Measurements from ENCODE around the gene SPRY1.

Gene SPRY1

GRCh38 chr4:123393721-123394120 is 2.9 kb upstream of the SPRY1 start:
- TF ChIP-seq EP300 (IDR thresholded peaks at IDR 0.05; ENCODE audit: borderline replicate concordance) (no peak), TCF12 (IDR thresholded peaks at IDR 0.05; ENCODE audit: low read depth) (no peak), TEAD4 (IDR thresholded peaks at IDR 0.05) (no peak), REST (IDR thresholded peaks at IDR 0.05; ENCODE audit: low read depth) (no peak), MAX (IDR thresholded peaks at IDR 0.05) (no peak), EGR1 (IDR thresholded peaks at IDR 0.05) (no peak), FOXM1 (IDR thresholded peaks at IDR 0.05; ENCODE audit: borderline replicate concordance, low read depth) (no peak), CREB1 (IDR thresholded peaks at IDR 0.05; ENCODE audit: low read depth) (no peak), CEBPB (IDR thresholded peaks at IDR 0.05) (no peak), NFIC (IDR thresholded peaks at IDR 0.05) (no peak), ZBTB7A (IDR thresholded peaks at IDR 0.05; ENCODE audit: low read depth) (no peak)

GRCh38 chr4:123397144-123398065 is 810 bp downstream of the SPRY1 start:
- TF ChIP-seq YY1 (IDR thresholded peaks at IDR 0.05; ENCODE audit: low read depth) (no peak), MAX (IDR thresholded peaks at IDR 0.05) (peak; percentile 86)

GRCh38 chr4:123398066-123398852 is 1.7 kb downstream of the SPRY1 start:
- no peak for TF ChIP-seq YY1 (IDR thresholded peaks at IDR 0.05; ENCODE audit: low read depth)
- no peak for TF ChIP-seq CREB1 (IDR thresholded peaks at IDR 0.05; ENCODE audit: low read depth)
- no peak for TF ChIP-seq REST (IDR thresholded peaks at IDR 0.05; ENCODE audit: low read depth)
- no peak for TF ChIP-seq USF1 (IDR thresholded peaks at IDR 0.05)
- TF ChIP-seq CEBPB (IDR thresholded peaks at IDR 0.05): no peak
- no peak for TF ChIP-seq FOXM1 (IDR thresholded peaks at IDR 0.05; ENCODE audit: borderline replicate concordance, low read depth)
- TF ChIP-seq TEAD4 (IDR thresholded peaks at IDR 0.05): no peak
- TF ChIP-seq RAD21 (IDR thresholded peaks at IDR 0.05; ENCODE audit: low read depth): peak; percentile 16; the same call in 1 of the 2 replicates
- no peak for TF ChIP-seq TAF1 (IDR thresholded peaks at IDR 0.05; ENCODE audit: low read depth)
- peak; percentile 32; the same call in 1 of the 2 replicates for TF ChIP-seq MAX (IDR thresholded peaks at IDR 0.05)

GRCh38 chr4:123398853-123399626 is 2.4 kb downstream of the SPRY1 start:
- TF ChIP-seq EP300 (IDR thresholded peaks at IDR 0.05; ENCODE audit: borderline replicate concordance): no peak; the same call in 1 of the 2 replicates
- no peak for TF ChIP-seq TAF1 (IDR thresholded peaks at IDR 0.05; ENCODE audit: low read depth)
- no peak for TF ChIP-seq TEAD4 (IDR thresholded peaks at IDR 0.05)
- no peak for TF ChIP-seq CREB1 (IDR thresholded peaks at IDR 0.05; ENCODE audit: low read depth)
- TF ChIP-seq RAD21 (IDR thresholded peaks at IDR 0.05; ENCODE audit: low read depth): peak; percentile 33; the same call in 1 of the 2 replicates

GRCh38 chr4:123399627-123400358 is 3.2 kb downstream of the SPRY1 start:
- TF ChIP-seq NFIC (IDR thresholded peaks at IDR 0.05) (no peak), USF1 (IDR thresholded peaks at IDR 0.05) (no peak), REST (IDR thresholded peaks at IDR 0.05; ENCODE audit: low read depth) (no peak), CREB1 (IDR thresholded peaks at IDR 0.05; ENCODE audit: low read depth) (no peak), MAX (IDR thresholded peaks at IDR 0.05) (no peak), FOXM1 (IDR thresholded peaks at IDR 0.05; ENCODE audit: borderline replicate concordance, low read depth) (no peak), TAF1 (IDR thresholded peaks at IDR 0.05; ENCODE audit: low read depth) (no peak), RAD21 (IDR thresholded peaks at IDR 0.05; ENCODE audit: low read depth) (no peak), EP300 (IDR thresholded peaks at IDR 0.05; ENCODE audit: borderline replicate concordance) (no peak), TCF12 (IDR thresholded peaks at IDR 0.05; ENCODE audit: low read depth) (no peak), CEBPB (IDR thresholded peaks at IDR 0.05) (no peak), EGR1 (IDR thresholded peaks at IDR 0.05) (no peak)

Data from Ishikawa (cell line).